Measurements from ENCODE around the gene SLC30A4. TPM values are rescaled to one million over a fixed set of nuclear protein-coding genes. Genes with fewer than 3 reads are reported as not detected.

The SLC30A4 gene
- total RNA-seq, 4 donors from 2014 or later = 5.4 to 8.1 (median 7.2) TPM

DNA sequence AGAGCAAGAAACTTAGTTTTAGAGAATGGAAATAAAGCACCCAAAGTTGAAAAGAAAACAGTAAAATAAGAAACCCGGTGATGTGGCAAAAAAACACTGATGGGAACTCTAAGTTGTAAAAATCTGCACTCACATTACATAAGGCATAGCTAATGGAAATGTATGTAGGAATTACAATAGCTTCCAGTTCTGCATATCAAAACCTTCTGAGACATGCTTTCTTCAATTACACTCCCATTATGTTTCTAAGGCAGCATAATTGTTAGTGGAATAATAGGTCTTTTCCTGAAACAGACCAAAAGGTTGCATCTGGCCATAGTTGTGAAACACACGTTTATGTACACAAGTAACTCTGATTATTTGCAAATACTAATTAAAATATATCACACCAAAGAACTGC is 41.4 kb downstream of the SLC30A4 start:
- no peak for DNase-seq (ENCODE audit: low spot score in 2 of 2)
- intact Hi-C loops (cut with DNase I; ENCODE audit: low total_unique reads) = no loop called here
- WGBS, 2 donors = 77 to 79% methylated on average over 2 of the region's 2 CpGs
- TF ChIP-seq, protein P1, sequence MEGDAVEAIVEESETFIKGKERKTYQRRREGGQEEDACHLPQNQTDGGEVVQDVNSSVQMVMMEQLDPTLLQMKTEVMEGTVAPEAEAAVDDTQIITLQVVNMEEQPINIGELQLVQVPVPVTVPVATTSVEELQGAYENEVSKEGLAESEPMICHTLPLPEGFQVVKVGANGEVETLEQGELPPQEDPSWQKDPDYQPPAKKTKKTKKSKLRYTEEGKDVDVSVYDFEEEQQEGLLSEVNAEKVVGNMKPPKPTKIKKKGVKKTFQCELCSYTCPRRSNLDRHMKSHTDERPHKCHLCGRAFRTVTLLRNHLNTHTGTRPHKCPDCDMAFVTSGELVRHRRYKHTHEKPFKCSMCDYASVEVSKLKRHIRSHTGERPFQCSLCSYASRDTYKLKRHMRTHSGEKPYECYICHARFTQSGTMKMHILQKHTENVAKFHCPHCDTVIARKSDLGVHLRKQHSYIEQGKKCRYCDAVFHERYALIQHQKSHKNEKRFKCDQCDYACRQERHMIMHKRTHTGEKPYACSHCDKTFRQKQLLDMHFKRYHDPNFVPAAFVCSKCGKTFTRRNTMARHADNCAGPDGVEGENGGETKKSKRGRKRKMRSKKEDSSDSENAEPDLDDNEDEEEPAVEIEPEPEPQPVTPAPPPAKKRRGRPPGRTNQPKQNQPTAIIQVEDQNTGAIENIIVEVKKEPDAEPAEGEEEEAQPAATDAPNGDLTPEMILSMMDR (IDR thresholded peaks at IDR 0.05) = no peak
- no peak for TF ChIP-seq POLR2A (IDR thresholded peaks at IDR 0.05)
- H3K4me3 ChIP-seq (ENCODE audit: low read depth, poor library complexity, severe bottlenecking) = no peak overlapping the region

DNA sequence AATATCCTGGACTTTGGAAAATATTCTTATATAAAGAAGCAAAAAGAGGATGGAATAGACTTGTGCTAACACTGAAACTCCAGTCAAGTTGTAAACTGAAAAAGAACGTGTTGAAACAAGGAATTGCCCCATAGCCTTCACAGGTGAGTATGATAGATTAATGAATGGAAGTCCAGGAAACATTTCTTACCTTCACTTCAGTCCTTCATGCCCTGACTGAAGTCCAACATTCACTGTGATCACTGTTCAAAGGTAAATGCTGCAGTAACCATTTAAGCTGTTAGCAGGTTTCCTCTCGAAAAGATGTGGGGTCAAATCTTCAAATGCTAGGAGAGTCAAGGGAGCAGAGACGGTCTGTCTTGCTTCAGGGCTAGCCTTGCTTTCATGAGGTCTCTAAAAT is 46.1 kb downstream of the SLC30A4 start:
- H3K4me3 ChIP-seq (ENCODE audit: low read depth, poor library complexity, severe bottlenecking) = no peak overlapping the region
- DNase-seq (ENCODE audit: low spot score in 2 of 2) = no peak
- WGBS, 2 donors = 62 to 63% methylated on average over 3 of the region's 3 CpGs
- TF ChIP-seq, protein P1 (IDR thresholded peaks at IDR 0.05) = no peak
- TF ChIP-seq POLR2A (IDR thresholded peaks at IDR 0.05) = no peak
- intact Hi-C loops (cut with DNase I; ENCODE audit: low total_unique reads) = no loop called here

DNA sequence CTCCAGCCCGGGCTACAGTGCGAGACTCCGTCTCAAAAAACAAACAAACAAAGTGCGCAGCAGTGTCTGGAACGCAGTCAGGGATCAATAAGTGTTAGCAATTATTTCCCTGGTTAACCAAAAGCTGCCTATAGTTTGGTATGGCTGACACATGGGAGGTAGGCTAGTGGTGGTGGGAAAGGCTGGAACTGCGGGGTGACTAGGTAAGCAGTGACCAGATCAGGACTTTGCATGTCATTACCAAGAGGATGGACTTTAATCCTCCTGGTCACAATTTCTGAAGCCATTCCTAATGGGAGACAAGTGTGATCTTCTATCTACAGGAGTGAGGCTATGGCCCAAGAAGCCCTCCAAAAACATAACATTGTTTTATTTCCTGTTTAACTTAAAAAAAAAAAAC is 47.8 kb downstream of the SLC30A4 start:
- no peak for TF ChIP-seq POLR2A (IDR thresholded peaks at IDR 0.05)
- TF ChIP-seq, protein P1 (IDR thresholded peaks at IDR 0.05) = no peak
- no peak overlapping the region for H3K4me3 ChIP-seq (ENCODE audit: low read depth, poor library complexity, severe bottlenecking)
- intact Hi-C loops (cut with DNase I; ENCODE audit: low total_unique reads) = no loop called here
- no peak for DNase-seq (ENCODE audit: low spot score in 2 of 2)
- WGBS, 2 donors = 89 to 96% methylated on average over 6 of the region's 6 CpGs

DNA sequence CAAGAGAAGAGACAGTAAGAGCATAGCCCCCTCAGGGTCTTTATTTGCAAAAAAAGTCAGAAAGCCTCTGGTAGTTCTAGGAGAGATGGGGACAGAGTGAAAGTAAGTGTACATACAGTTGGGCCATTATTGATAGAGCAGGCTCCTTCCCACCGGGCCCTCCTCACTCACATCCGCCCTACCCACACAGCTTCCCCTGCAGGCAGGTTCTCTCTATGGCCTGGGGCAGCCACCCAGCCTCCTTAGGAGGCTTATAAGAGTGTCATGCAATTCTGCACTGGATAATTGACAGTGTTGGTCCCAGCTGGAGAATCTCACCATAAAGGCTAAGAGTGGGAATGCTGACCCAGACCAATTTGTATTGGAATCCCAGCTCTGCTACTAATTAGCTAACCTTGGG is 49.5 kb downstream of the SLC30A4 start:
- intact Hi-C loops (cut with DNase I; ENCODE audit: low total_unique reads) = no loop called here

DNA sequence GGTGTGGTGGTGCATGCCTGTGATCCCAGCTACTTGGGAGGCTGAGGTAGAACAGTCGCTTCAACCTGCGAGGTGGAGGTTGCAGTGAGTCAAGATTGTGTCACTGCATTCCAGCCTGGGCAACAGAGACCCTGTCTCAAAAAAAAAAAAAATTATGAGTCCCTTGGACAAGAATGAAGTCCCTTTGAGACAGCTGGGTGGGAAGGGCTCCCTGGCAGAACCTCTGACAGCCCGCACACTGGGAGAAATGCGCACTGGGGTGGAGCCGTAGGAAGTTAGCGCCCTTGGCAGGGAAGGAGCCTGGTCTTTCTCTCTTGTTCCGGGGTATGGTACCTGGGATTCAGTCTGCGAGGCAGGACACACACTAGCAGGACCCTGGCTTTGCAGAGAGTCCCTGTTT is 51.4 kb downstream of the SLC30A4 start:
- 71 to 84% methylated on average over 8 of the region's 8 CpGs for WGBS, 2 donors
- no peak for TF ChIP-seq POLR2A (IDR thresholded peaks at IDR 0.05)
- TF ChIP-seq, protein P1 (IDR thresholded peaks at IDR 0.05) = no peak
- no peak for DNase-seq (ENCODE audit: low spot score in 2 of 2)
- intact Hi-C loops (cut with DNase I; ENCODE audit: low total_unique reads) = no loop called here
- no peak overlapping the region for H3K4me3 ChIP-seq (ENCODE audit: low read depth, poor library complexity, severe bottlenecking)

More for the DNA sequence above, 49.5 kb downstream of the SLC30A4 start:
- TF ChIP-seq, protein P1 (IDR thresholded peaks at IDR 0.05) = no peak
- no peak for TF ChIP-seq POLR2A (IDR thresholded peaks at IDR 0.05)
- 64 to 67% methylated on average over 2 of the region's 2 CpGs for WGBS, 2 donors
- H3K4me3 ChIP-seq (ENCODE audit: low read depth, poor library complexity, severe bottlenecking) = no peak overlapping the region
- no peak for DNase-seq (ENCODE audit: low spot score in 2 of 2)

DNA sequence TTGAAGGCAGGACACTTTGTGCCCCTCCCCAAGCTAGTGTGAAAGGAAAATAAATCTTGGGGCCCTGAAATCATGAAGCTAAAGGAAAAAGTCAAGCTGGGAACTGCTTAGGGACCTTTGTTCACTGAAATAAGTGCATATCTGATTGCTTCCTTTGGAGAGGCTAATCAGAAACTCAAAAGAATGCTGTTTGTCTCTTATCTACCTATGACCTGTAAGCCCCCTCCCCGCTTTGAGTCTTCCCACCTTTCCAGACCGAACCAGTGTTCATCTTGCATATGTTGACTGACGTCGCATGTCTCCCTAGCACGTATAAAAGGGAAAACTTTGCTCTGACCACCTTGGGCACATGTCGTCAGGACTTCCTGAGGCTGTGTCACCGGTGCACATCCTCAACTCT is 53.1 kb downstream of the SLC30A4 start:
- WGBS, 2 donors = 53 to 57% methylated on average over 7 of the region's 7 CpGs
- intact Hi-C loops (cut with DNase I; ENCODE audit: low total_unique reads) = loop anchor here (5.0 kb wide), 1 partner anchor 38 kb away; no protein-coding TSS in a partner anchor
- TF ChIP-seq, protein P1 (IDR thresholded peaks at IDR 0.05) = no peak
- TF ChIP-seq POLR2A (IDR thresholded peaks at IDR 0.05) = no peak
- DNase-seq (ENCODE audit: low spot score in 2 of 2) = no peak
- H3K4me3 ChIP-seq (ENCODE audit: low read depth, poor library complexity, severe bottlenecking) = no peak overlapping the region
